HG03108 (cell line): Measurements from ENCODE around the gene IFT172.
"Not testable (repeated sequence)": the region's sequence is repeated elsewhere in the genome, so short reads cannot be mapped to it uniquely, and the experiment has no call there.

Experiments used
- ATAC-seq: cut with Tn5 transposase; IDR thresholded peaks from one replicate; pipeline ENCODE4 v1.9.1; 2021; ENCODE audit warnings: moderate library complexity; ENCODE audit not compliant: unreplicated experiment

Gene IFT172

DNA sequence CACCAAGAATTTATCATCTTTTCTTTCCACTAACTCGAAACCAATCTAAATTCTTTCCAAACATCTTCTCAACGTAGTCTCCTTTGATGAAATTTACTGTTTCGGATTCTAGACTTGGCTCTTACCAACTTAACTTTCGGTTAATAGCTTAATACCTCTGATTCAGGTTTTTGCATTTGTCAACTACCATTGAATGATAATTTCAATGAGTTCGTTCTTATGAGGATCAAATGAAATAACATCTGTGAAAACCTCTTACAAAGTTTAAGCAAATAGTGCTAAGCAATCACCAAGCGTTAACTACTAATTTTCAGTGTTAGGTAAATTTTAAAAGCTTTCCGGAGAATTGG lies 61.7 kb downstream of the IFT172 start:
- no peak for ATAC-seq

DNA sequence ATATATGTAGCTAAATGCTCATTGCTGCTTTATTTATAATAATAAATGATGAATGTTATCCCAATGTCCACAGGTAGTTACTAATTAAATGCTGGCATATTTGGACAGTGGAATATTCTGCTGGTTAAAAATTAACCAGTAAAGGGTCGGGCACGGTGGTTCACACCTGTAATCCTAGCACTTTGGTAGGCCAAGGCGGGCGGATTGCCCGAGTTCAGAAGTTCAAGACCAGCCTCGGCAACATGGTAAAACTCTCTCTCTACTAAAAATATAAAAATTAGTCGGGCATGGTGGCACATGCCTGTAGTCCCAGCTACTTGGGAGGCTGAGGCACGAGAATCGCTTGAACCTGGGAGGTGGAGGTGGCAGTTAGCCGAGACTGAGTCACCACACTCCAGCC lies 64.5 kb downstream of the IFT172 start:
- ATAC-seq: not testable (repeated sequence)

DNA sequence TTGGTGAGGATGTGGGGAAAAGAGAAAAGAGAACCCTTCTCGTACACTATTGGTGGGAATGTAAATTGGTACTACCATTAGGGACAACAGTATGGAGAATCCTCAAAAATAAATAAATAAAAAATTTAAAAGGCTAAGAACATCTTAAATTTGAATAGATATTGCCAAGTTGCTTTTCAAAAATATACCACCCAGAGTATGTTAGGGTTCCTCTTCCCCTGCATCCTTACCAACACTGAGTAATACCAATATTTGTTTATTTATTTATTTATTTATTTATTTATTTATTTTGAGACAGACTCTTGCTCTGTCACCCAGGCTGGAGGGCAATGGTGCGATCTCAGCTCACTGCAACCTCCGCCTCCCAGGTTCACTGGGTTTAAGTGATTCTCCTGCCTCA lies 66.6 kb downstream of the IFT172 start:
- no peak for ATAC-seq

DNA sequence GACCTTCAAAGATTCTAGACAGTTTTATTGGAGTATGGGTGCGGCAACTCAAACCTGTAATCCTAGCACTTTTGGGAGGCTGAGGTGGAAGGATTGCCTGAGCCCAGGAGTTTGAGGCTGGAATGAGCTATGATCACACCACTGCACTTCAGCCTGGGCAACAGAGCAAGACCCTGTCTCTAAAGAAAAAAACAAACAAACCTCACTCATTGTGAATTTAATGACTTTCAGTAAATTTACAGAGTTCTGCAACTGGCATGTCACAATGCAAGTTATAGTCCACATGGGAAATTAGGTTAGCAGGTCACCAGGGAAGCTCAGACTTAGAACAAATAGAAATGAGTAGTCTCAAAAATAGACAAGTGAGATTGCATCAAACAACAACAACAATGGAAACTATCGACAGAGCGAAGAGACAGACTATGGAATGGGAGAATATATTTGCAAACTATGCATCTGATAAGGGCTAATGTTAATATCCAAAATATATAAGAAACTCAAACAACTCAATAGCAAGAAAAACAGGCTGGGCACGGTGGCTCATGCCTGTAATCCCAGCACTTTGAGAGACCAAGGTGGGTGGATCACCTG lies 67.8 kb downstream of the IFT172 start:
- ATAC-seq: no peak

DNA sequence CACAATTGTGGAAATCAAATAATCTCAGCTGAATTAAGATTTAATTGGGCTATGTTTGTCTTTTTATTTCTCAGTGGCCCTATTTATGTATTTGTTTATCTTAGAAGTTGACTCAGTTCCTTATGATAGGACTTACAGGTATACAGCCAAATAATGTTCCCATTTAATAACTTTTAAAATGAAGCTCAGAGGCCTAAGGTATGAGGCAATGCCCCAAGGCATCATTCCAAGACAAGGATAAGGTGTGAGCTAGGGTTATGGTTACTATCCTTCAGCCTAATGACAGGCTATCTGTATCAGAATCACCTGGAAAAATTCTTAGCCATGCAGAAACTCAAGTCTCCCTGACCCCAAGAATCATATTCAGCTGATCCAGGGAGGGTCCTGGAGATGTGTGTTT lies 68.5 kb downstream of the IFT172 start:
- ATAC-seq: no peak

DNA sequence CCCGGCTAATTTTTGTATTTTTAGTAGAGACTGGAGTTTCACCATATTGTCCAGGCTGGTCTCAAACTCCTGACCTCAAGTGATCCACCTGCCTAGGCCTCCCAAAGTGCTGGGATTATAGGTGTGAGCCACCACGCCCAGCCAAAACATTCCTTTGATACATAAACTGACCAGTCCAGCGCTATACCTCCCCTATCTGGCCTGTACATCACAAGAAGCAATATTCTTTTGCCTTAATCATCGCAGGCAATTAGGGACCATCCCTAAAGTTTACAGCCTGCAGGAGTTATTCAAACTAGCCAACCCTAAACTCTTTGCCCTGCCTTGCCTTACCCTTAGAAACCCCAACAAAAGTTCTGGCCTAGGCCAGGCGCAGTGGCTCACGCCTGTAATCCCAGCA lies 73.4 kb downstream of the IFT172 start:
- no peak for ATAC-seq

DNA sequence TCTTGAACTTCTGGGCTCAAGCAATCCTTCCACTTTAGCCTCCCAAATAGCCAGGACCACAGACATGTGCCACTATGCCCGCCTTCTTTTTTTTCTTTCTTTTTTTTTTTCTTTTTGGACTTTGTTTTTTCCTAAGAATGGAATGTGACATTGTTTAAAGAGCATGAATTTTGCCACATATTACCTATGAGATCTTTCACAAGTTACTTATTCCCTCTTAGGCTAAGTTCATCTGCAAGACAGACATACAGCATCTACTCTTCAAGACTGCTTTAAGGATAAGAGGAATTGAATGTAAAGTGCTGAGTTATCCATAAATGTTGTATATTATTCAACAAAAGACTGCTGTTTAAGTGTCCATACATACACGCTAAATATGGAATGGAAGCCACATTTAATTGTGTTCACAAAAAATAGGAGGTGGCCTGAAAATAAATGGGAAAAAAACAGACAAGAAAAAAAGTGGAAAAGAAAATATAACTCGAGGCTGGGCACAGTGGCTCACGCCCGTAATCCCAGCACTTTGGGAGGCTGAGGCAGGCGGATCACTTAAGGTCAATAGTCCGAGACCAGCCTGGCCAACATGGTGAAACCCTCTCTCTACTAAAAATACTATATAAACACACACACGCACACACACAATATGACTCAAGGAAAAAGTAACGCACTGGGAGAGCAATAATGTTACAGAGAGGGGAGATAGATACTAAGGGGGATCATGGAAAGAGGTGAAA lies 77.0 kb downstream of the IFT172 start:
- ATAC-seq: no peak

DNA sequence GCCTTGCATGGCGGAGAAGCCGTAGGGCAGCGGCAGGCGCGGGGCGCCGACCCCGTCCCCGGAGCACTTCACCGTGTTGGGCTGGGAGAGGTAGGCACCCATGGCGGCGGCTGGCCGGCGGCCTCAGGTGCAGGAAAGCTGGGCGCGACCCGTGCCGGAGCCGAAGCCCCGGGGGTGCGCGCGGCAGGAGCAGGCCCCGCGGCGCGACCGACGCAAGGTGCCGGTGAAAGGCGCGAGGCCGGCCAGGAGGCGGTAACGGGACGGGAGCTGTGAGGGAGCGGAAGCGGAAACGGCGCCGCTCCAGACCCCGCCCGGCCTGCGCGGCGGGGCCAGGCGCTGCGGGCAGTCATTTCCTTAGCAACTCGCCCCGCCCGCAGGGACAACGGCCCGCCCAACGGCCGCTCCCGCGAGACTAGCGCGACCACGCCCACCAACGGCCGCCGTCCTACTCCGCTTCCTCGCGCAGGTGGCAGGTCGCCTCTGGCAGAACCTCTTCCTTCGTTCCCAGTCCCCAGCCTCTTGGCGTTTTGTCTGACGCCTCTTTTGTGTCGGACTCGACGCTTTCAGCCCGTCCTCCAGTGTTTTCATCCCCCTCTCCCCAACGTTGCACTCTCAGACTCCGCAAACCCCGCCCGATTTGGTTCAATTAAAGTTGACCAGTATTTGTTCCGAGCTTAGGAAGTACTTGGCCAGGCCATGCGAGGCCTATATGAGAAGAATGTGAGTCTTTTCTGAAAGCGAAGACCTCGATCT lies 80.0 kb downstream of the IFT172 start, which contains the start of gene PPM1G:
Gene PPM1G (minus strand): TSS at position 271 of the 753 bp plus-strand sequence. CDS start 169 bp downstream, at position 102.
- ATAC-seq: peak; percentile 95

DNA sequence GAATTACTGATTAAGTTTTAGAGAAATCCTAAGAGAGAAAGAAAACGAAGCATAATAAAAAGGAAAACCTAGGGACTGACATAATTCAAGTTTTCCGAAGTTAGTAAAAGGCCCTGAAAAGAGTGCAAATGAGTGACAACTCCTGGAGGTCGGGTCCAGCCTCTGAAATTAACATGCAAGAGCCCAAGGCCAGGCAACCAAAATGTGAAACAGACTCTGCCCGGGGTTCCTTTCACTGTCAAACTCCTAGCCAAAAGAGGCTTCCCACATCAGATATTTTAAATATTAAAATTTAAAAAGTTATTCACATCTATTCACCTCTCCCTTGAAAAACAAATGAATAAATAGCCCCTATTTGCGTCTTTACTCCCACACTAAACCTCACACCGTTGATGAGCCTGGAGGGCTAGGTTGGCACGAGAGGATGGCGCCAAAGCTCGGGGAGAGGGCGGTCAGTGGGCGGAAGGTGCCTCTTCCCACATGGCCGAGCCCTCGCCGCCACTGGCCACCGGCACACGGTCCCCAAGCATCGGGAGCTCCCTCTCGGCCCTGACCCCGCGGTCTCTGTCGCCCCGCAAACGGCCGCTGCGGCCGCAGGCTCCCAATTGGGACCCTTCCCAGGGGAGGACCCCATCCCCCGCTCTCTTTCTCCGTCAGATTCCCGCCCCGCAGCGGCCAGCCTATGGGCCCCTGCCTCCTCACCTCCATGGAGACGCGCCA lies 80.8 kb downstream of the IFT172 start:
- peak; percentile 27 for ATAC-seq

DNA sequence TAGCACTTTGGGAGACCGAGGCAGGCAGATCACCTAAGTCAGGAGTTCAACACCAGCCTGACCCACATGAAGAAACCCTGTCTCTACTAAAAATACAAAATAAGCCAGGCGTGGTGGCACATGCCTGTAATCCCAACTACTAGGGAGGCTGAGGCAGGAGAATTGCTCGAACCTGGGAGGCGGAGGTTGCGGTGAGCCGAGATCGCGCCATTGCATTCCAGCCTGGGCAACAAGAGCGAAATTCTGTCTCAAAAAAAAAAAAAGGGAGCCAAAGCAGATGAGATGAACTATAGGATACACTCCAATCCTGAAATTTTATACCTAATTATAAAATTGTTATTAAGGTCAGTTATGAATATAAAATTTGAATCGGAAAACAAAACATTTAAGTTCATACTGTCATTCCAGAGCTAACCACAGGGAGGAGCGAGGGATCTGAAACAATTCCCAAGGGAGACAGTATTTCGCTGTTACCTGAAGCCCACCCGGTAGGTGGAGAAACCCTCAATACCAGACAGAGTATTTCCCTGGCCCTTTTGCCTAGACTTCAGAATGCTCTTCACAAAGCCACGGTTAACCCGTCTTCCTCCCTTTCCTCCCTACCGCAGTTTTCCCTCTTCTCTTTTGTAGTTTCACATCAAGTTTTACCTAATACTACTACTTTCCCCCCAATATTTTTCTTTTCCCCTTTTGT lies 81.6 kb downstream of the IFT172 start:
- no peak for ATAC-seq

DNA sequence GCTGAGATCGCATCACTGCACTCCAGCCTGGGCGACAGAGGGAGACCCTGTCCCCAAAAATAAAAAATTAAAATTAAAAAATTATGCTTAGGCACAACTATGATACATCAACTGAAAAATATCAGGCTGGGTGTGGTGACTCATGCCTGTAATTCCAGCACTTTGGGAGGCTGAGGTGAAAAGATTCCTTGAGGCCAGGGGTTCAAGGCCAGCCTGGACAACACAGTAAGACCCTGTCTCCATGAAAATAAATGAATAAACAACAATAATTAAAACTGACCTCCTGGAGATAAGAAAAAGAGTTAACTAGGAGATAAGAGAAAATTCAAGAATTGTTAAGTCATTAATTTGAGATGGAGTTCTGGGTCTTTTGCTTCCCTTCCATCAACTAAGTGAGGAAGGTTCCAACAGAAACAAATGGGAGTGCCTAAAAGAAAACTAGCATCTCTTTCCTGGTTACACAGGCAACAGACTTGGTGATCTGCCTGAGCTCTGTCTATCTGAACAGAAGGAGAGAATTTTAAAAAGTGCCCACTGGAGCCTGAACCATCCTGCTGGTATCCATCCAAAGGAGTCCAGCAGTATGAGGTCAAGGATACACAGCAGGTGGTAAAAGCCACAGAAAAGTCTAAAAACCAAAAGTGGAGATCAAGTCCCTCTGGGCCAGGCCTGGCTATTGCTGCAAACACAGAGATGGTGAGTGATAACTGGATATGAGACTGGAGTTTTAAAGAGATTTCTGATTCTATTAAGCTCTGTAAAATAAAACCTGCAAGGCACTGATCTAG lies 89.0 kb downstream of the IFT172 start:
- ATAC-seq: no peak

DNA sequence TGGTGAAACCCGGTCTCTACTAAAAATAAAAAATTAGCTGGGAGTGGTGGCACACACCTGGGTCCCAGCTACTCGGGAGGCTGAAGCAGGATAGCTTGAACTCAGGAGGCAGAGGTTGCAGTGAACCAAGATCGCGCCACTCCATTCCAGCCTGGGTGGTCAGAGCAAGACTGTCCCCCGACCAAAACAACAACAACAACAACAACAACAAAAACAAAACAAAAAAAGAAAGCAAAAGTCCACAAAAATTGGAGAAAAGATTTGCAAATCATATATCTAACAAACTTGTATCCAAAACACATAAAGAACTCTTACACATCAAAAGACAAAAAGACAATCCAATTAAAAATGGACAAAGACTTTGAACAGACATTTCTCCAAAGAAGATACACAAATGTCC lies 90.6 kb downstream of the IFT172 start:
- no peak for ATAC-seq
